ENCODE results near the gene POU2AF1. TPM values are rescaled to one million over a fixed set of nuclear protein-coding genes. Genes with fewer than 3 reads are reported as not detected.

POU2AF1 gene
- total and polyA plus RNA-seq, 2 of the 13 experiments (the other 11 are each of a cell fraction or from before 2014, with no cell fraction given), result 1.9 to 3.6 TPM

GRCh38 chr11:111365722-111366559 is 13.1 kb downstream of the POU2AF1 start (continued):
- TF ChIP-seq ZBTB43 (CRISPR knock-in tag; conservative IDR thresholded peaks at IDR 0.05), result peak; percentile 94
- no peak for TF ChIP-seq RARG (CRISPR knock-in tag; IDR thresholded peaks at IDR 0.05; ENCODE audit: low read depth)

GRCh38 chr11:111364503-111364902 is 14.6 kb downstream of the POU2AF1 start:
- H3K36me3 ChIP-seq (replicated peaks in 1 of 2; ENCODE audit: control insufficient read depth in 1 of 2, insufficient read depth in 2 of 2, low read length in 2 of 2), result no peaks in the 10 kb centered on the region
- no peak for ATAC-seq
- H3K79me2 ChIP-seq (ENCODE audit: insufficient read depth, low read length), result no peaks in the 10 kb centered on the region
- H3K4me2 ChIP-seq (ENCODE audit: low read depth, low read length), result no peak overlapping the region
- H3K4me3 ChIP-seq (replicated peaks in 1 of 3; ENCODE audit: insufficient read depth in 1 of 3, low read depth in 2 of 3, low read length in 3 of 3), result no peak overlapping the region
- in situ Hi-C loops (cut with HindIII; ENCODE audit: extremely low pct_ligation_motif_present, low pct_unique_long_range_greater_than_20kb), result loop anchor here (5.0 kb wide), 1 partner anchor 53 kb away; no protein-coding TSS in a partner anchor
- DNase-seq (ENCODE audit: low spot score), result no peak
- H3K27ac ChIP-seq (ENCODE audit: extremely low read length, insufficient read depth, low read length), result peak overlapping the region; percentile 98
- BruUV-seq (replicated peaks), result no TSS peak
- ChIA-PET POLR2A (interaction anchor here (1.5 to 12.2 kb wide), 2 partner anchors 31 to 58 kb away, joined by 3 to 197 read pairs; no protein-coding TSS in a partner anchor), CTCF (ENCODE audit: low intra/inter-chr PET ratio, low total read pairs) (no interaction called here)
- no peaks in the 10 kb centered on the region for H4K20me1 ChIP-seq (ENCODE audit: insufficient read depth, low read length)
- no peak overlapping the region for H2AFZ ChIP-seq (ENCODE audit: low read length)
- FAIRE-seq, result no peak
- TF ChIP-seq DR1 (CRISPR knock-in tag; IDR thresholded peaks at IDR 0.05), result no peak
- TF ChIP-seq FUBP1 (CRISPR knock-in tag; IDR thresholded peaks at IDR 0.05; ENCODE audit: borderline replicate concordance), result 0 out of 2 replicates have a peak, but pooled peaks have one; percentile 28
- TF ChIP-seq BRD4 (CRISPR knock-in tag; IDR thresholded peaks at IDR 0.05), result 0 out of 2 replicates have a peak, but pooled peaks have one; percentile 12
- no peak for TF ChIP-seq REPIN1 (CRISPR knock-in tag; IDR thresholded peaks at IDR 0.05; ENCODE audit: borderline replicate concordance, low read depth)
- peak; percentile 57; the same call in 1 of the 2 replicates for TF ChIP-seq ZNF501 (CRISPR knock-in tag; IDR thresholded peaks at IDR 0.05)
- 0 out of 2 replicates have a peak, but pooled peaks have one; percentile 9 for TF ChIP-seq ZNF713 (CRISPR knock-in tag; IDR thresholded peaks at IDR 0.05)
- TF ChIP-seq ELK4 (CRISPR knock-in tag; IDR thresholded peaks at IDR 0.05; ENCODE audit: borderline replicate concordance), result no peak
- 0 out of 2 replicates have a peak, but pooled peaks have one; percentile 9 for TF ChIP-seq ZNF331 (CRISPR knock-in tag; IDR thresholded peaks at IDR 0.05)
- WGBS (ENCODE audit: low lambda C conversion rate), result 100% methylated on average over 3 of the region's 3 CpGs
- no peaks in the 10 kb centered on the region for H3K9me3 ChIP-seq (ENCODE audit: low read length)
- H3K4me1 ChIP-seq (ENCODE audit: insufficient read depth, low read length), result peaks cover 95% of the 10 kb centered on the region
- H3K27me3 ChIP-seq (ENCODE audit: control insufficient read depth in 1 of 2, insufficient read depth in 2 of 2, low read length in 2 of 2), result no peaks in the 10 kb centered on the region
- H3K9ac ChIP-seq (ENCODE audit: insufficient read depth, low read depth, low read length), result no peak overlapping the region
- intact Hi-C loops (cut with micrococcal nuclease; ENCODE audit: unreplicated experiment), result no loop called here
